Smooth muscle cell (in vitro differentiated cells): Measurements from ENCODE around the gene PHACTR1. TPM values are rescaled to one million over a fixed set of nuclear protein-coding genes. Genes with fewer than 3 reads are reported as not detected.

Experiments used
- DNase-seq: peaks from one replicate; lab custom pipeline; 2025; ENCODE audit not compliant: unreplicated experiment; lab: John Stamatoyannopoulos, UW
- H2AFZ ChIP-seq: fragments of 200-600 bp; sonication (generic); 2 replicates; pipeline ENCODE4 v1.6.0; 2016; ENCODE audit warnings: antibody characterized with exemption, low read depth, mild to moderate bottlenecking
- H3F3A ChIP-seq: fragments of 200-600 bp; sonication (generic); 2 replicates; pipeline ENCODE4 v1.6.0; 2017; ENCODE audit warnings: antibody characterized with exemption, low read depth
- H3K27ac ChIP-seq: fragments of 200-600 bp; sonication (generic); 2 replicates; pipeline ENCODE4 v1.5.1; 2016; ENCODE audit warnings: low read depth, mild to moderate bottlenecking
- H3K27me3 ChIP-seq: fragments of 200-600 bp; sonication (generic); 2 replicates; pipeline ENCODE4 v1.6.1; 2016; ENCODE audit warnings: low read depth, mild to moderate bottlenecking
- H3K36me3 ChIP-seq: fragments of 200-600 bp; sonication (generic); 2 replicates; pipeline ENCODE4 v1.5.1; 2016; ENCODE audit warnings: low read depth
- H3K4me1 ChIP-seq: fragments of 200-600 bp; sonication (generic); 2 replicates; pipeline ENCODE4 v1.5.1; 2016; ENCODE audit warnings: low read depth
- H3K4me2 ChIP-seq: fragments of 200-600 bp; sonication (generic); 2 replicates; pipeline ENCODE4 v1.6.0; 2016; ENCODE audit warnings: mild to moderate bottlenecking
- H3K4me3 ChIP-seq: fragments of 200-600 bp; sonication (generic); 2 replicates; pipeline ENCODE4 v1.5.1; 2016; ENCODE audit warnings: mild to moderate bottlenecking
- H3K79me2 ChIP-seq: fragments of 200-600 bp; sonication (generic); 2 replicates; pipeline ENCODE4 v1.6.0; 2016; ENCODE audit warnings: low read depth, mild to moderate bottlenecking
- H3K9ac ChIP-seq: fragments of 200-600 bp; sonication (generic); 2 replicates; pipeline ENCODE4 v1.6.0; 2016; ENCODE audit warnings: low read depth
- H3K9me3 ChIP-seq: fragments of 200-600 bp; sonication (generic); replicated peaks from 2 replicates; pipeline ENCODE4 v1.5.1; 2016; ENCODE audit warnings: low read depth
- H4K20me1 ChIP-seq: fragments of 200-600 bp; sonication (generic); 2 replicates; pipeline ENCODE4 v1.6.0; 2016; ENCODE audit warnings: low read depth
- WGBS: methylation state at CpG from one replicate; pipeline ENCODE4 v1.1.7; 2016; ENCODE audit warnings: low lambda C conversion rate; 5-methylcytosine and 5-hydroxymethylcytosine counted together
- polyA plus RNA-seq: library from polyadenylated mRNA; unstranded; fragments of >200 nt; fragmentation: Nextera tagmentation; extraction: Ambion mirVana; gene quantifications from 2 replicates; pipeline ENCODE4 v1.2.1, GENCODE V29; 2016
- total RNA-seq: library from RNA; depleted of rRNA; stranded (reverse); fragments of >200 nt; gene quantifications from 2 replicates; pipeline ENCODE4 v1.2.3, GENCODE V29; 2014
- TF ChIP-seq, protein P1 (sequence below): fragments of 200-600 bp; sonication (generic); IDR thresholded peaks from 2 replicates; pipeline ENCODE4 v1.5.1; 2017; ENCODE audit warnings: borderline replicate concordance, mild to moderate bottlenecking, antibody characterized with exemption; ENCODE audit not compliant: insufficient read depth, poor library complexity, severe bottlenecking

PHACTR1 gene
- total and polyA plus RNA-seq, 2 experiments from 2014 or later: 0.09 to 0.67 TPM

GRCh38 chr6:13146442-13146841, 429.9 kb downstream of the PHACTR1 start:
- WGBS: 96% methylated on average over 3 of the region's 3 CpGs
- Histone ChIP-seq H3K4me2 (no peak overlapping the region), H3F3A (no peaks in the 10 kb centered on the region), H3K4me3 (no peak overlapping the region), H3K27me3 (peaks cover 5% of the 10 kb centered on the region), H3K9ac (no peak overlapping the region), H3K27ac (no peak overlapping the region), H2AFZ (no peak overlapping the region), H3K36me3 (no peaks in the 10 kb centered on the region), H4K20me1 (no peaks in the 10 kb centered on the region), H3K9me3 (no peaks in the 10 kb centered on the region), H3K79me2 (no peaks in the 10 kb centered on the region), H3K4me1 (no peaks in the 10 kb centered on the region)
- TF ChIP-seq, protein P1, sequence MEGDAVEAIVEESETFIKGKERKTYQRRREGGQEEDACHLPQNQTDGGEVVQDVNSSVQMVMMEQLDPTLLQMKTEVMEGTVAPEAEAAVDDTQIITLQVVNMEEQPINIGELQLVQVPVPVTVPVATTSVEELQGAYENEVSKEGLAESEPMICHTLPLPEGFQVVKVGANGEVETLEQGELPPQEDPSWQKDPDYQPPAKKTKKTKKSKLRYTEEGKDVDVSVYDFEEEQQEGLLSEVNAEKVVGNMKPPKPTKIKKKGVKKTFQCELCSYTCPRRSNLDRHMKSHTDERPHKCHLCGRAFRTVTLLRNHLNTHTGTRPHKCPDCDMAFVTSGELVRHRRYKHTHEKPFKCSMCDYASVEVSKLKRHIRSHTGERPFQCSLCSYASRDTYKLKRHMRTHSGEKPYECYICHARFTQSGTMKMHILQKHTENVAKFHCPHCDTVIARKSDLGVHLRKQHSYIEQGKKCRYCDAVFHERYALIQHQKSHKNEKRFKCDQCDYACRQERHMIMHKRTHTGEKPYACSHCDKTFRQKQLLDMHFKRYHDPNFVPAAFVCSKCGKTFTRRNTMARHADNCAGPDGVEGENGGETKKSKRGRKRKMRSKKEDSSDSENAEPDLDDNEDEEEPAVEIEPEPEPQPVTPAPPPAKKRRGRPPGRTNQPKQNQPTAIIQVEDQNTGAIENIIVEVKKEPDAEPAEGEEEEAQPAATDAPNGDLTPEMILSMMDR: no peak
- DNase-seq: no peak

- Histone ChIP-seq H3K36me3 (no peaks in the 10 kb centered on the region), H2AFZ (no peak overlapping the region), H3K27me3 (peaks cover 5% of the 10 kb centered on the region), H3K4me2 (no peak overlapping the region), H4K20me1 (no peaks in the 10 kb centered on the region), H3K9me3 (no peaks in the 10 kb centered on the region), H3K4me1 (peaks cover 2% of the 10 kb centered on the region), H3K9ac (no peak overlapping the region), H3K27ac (no peak overlapping the region), H3K79me2 (no peaks in the 10 kb centered on the region), H3F3A (no peaks in the 10 kb centered on the region), H3K4me3 (no peak overlapping the region)
- DNase-seq: no peak
- WGBS: 85% methylated on average over 1 of the region's 1 CpG
- TF ChIP-seq, protein P1: no peak
Observed at GRCh38 chr6:13147376-13147775, 430.8 kb downstream of the PHACTR1 start.

GRCh38 chr6:13147782-13148181, 431.2 kb downstream of the PHACTR1 start:
- H2AFZ ChIP-seq: no peak overlapping the region

DNA sequence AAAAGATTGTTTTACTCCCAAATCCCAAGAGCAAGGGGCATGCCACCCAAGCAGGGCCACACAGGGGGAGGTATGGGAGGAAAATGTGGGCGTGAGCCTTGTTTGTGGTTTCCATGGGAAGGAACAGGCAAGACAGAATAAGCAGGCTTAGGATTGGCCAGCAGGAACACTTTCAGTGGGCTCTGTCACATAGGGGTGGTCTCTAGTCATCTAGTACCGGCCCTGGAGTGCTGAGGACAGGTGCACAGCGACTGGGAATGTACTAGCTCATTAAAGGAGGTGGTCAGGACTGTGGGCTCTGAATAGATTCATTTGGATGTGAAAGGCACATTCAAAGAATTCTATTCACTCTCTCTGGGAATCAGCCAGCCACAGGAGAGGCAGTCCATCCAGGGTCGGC, 436.2 kb downstream of the PHACTR1 start:
- no peaks in the 10 kb centered on the region for H4K20me1 ChIP-seq
- no peak overlapping the region for H3K27ac ChIP-seq
- no peak overlapping the region for H2AFZ ChIP-seq
- no peak overlapping the region for H3K9ac ChIP-seq
- 59% methylated on average over 4 of the region's 4 CpGs for WGBS
- H3K4me3 ChIP-seq: no peak overlapping the region
- H3K4me1 ChIP-seq: peaks cover 14% of the 10 kb centered on the region
- no peak overlapping the region for H3K4me2 ChIP-seq
- H3K79me2 ChIP-seq: no peaks in the 10 kb centered on the region
- no peak for DNase-seq
- no peaks in the 10 kb centered on the region for H3K27me3 ChIP-seq
- TF ChIP-seq, protein P1: no peak
- H3K36me3 ChIP-seq: no peaks in the 10 kb centered on the region
- H3K9me3 ChIP-seq: no peaks in the 10 kb centered on the region
- H3F3A ChIP-seq: no peaks in the 10 kb centered on the region

More at GRCh38 chr6:13147782-13148181, 431.2 kb downstream of the PHACTR1 start:
- no peak overlapping the region for H3K4me3 ChIP-seq
- H3K4me1 ChIP-seq: peaks cover 6% of the 10 kb centered on the region
- peaks cover 5% of the 10 kb centered on the region for H3K27me3 ChIP-seq
- no peak overlapping the region for H3K4me2 ChIP-seq
- no peaks in the 10 kb centered on the region for H4K20me1 ChIP-seq
- no peaks in the 10 kb centered on the region for H3F3A ChIP-seq
- no peak overlapping the region for H3K27ac ChIP-seq
- no peak overlapping the region for H3K9ac ChIP-seq
- DNase-seq: no peak
- H3K9me3 ChIP-seq: no peaks in the 10 kb centered on the region
- WGBS: 96% methylated on average over 2 of the region's 2 CpGs
- no peaks in the 10 kb centered on the region for H3K36me3 ChIP-seq
- no peaks in the 10 kb centered on the region for H3K79me2 ChIP-seq
- TF ChIP-seq, protein P1: no peak
